ENCODE data around the gene B3GALT6. TPM values are rescaled to one million over a fixed set of nuclear protein-coding genes. Genes with fewer than 3 reads are reported as not detected.

Gene B3GALT6
- total RNA-seq, 6 experiments from 2014 or later: 24.5 to 35.7 (median 25.8) TPM

DNA sequence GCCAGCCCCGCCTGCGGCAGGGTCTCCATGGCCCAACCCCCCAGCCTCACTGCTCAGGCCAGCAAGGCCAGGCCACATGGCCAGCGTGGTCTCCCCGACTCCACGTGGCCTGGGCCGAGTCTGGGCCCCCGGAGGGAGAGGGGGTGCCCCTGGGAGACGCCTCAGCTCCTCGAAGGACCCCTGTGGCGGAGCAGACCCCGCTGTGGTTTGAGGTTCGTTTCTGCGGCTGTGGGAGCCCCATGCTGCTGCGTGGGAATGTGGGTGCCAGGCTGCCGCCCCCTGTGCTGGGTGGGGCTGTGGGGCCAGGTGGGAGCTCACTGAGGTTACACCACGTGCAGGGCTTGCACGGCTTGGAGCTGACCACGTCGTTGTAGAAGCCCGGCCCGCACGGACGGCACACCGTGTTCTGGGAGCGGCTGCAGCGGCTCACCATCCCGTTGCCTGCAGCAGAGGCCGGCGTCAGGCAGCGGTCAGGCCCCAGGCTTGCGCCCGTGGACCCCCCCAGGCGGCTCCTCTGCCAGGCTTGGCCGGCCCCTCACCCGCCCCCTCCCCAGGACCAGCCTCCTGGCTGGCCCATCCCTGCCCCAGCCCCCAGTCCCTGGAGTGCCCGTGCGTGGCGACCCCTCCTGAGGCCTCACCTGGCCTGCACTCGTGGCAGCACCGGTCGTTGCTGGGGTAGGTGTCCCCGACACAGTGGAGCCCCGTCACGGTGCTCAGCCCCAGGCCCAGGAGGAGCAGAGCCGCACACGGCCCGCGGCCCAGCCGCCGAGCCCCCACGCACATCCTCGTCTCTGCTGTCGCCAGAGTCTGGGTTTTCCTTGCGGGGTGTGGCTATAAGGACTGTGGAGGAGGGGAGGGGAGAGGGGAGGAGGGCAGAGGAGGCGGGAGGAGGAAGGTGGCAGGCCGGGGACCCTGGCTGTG is 18.4 kb upstream of the B3GALT6 start, which contains the start of gene TNFRSF4:
Gene TNFRSF4 (minus strand): TSS at position 809 of the 921 bp plus-strand sequence. CDS start 26 bp downstream, at position 783.
- TF ChIP-seq CTCF (IDR thresholded peaks at IDR 0.05): no peak
- Mint-ChIP-seq H3K4me3 (no peak within 1 kb of the TSS), H3K36me3 (ENCODE audit: low read depth) (peaks cover 8% of the 10 kb centered on the region; the same call in 1 of the 2 replicates), H3K9me3 (no peaks in the 10 kb centered on the region), H3K4me1 (ENCODE audit: low read depth) (peaks cover 3% of the 10 kb centered on the region), H3K27me3 (ENCODE audit: insufficient read depth) (0 out of 2 replicates have a peak, but pooled peaks cover 1% of the 10 kb centered on the region), H3K27ac (no peak within 1 kb of the TSS)
- no peak for DNase-seq

DNA sequence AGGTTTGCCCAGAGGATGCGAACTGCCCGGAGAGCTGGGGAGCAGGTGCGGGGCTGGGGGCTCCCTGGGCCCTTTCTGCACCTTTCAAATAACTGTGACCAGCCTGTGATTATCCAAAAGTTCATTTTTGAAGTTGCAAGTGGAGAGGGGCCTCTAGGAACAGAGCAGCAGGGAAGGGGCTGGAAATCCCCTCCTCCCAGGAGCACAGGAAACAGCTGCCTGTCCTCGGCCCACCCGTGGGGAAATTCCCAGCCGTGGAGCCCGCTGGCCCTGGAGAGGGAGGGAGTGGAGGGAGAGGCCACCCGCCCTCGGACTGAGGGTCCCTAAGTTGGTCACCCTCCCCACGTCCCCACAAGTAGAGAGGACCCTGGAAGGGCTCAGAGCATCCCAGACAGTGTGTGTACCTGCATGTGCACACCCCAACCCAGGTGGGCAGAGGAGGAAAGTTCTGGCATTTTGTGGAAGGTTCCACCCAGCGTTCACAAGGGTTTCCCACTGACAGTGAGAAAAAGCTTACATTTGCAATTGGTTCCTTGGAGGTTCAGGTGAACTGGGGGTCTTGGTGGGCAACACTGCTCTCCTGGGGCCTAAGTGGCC is 16.9 kb upstream of the B3GALT6 start:
- Mint-ChIP-seq H3K27me3 (ENCODE audit: insufficient read depth) (0 out of 2 replicates have a peak, but pooled peaks cover 1% of the 10 kb centered on the region), H3K4me3 (no peak overlapping the region), H3K4me1 (ENCODE audit: low read depth) (no peaks in the 10 kb centered on the region), H3K36me3 (ENCODE audit: low read depth) (peaks cover 8% of the 10 kb centered on the region; the same call in 1 of the 2 replicates), H3K27ac (no peak overlapping the region), H3K9me3 (no peaks in the 10 kb centered on the region)
- TF ChIP-seq CTCF (IDR thresholded peaks at IDR 0.05): no peak
- DNase-seq: no peak

DNA sequence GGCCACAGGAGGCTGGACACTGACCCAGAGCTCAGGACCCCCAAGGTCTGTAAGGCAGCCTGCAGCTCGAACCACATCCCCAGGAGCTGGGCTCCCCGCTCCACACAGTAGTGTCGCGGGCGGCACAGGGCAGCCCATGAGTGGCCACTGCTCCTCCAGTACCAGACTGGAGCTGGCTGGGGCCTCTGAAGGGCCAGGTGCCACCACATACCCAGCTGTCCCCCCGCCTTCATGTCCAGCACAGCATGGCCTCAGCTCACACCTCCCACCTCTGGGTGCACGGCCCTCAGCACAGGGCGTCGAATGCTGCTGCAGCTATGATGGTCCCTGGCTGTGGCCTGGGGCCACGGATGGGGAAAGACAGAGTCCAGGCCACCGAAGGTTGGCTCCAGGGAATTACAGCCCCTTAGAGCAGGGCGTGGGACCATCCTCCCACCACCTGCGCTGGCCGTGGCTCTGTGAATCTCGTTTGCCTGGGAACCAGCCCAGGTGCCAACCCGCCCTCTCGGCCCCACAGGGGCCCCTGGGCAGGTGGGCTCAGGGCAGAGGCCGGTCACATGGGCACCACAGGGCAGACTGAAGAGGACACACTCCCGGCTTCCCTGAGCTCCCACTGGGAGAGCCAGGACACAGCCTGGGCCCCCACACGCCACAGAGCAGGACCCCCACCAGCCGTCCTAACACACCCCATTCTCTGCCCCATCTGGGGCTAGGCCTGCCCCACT is 16.0 kb upstream of the B3GALT6 start:
- DNase-seq: no peak
- Mint-ChIP-seq H3K9me3 (no peaks in the 10 kb centered on the region), H3K27me3 (ENCODE audit: insufficient read depth) (0 out of 2 replicates have a peak, but pooled peaks cover 1% of the 10 kb centered on the region), H3K4me3 (no peak overlapping the region), H3K36me3 (ENCODE audit: low read depth) (peaks cover 15% of the 10 kb centered on the region), H3K4me1 (ENCODE audit: low read depth) (no peaks in the 10 kb centered on the region), H3K27ac (no peak overlapping the region)
- no peak for TF ChIP-seq CTCF (IDR thresholded peaks at IDR 0.05)

DNA sequence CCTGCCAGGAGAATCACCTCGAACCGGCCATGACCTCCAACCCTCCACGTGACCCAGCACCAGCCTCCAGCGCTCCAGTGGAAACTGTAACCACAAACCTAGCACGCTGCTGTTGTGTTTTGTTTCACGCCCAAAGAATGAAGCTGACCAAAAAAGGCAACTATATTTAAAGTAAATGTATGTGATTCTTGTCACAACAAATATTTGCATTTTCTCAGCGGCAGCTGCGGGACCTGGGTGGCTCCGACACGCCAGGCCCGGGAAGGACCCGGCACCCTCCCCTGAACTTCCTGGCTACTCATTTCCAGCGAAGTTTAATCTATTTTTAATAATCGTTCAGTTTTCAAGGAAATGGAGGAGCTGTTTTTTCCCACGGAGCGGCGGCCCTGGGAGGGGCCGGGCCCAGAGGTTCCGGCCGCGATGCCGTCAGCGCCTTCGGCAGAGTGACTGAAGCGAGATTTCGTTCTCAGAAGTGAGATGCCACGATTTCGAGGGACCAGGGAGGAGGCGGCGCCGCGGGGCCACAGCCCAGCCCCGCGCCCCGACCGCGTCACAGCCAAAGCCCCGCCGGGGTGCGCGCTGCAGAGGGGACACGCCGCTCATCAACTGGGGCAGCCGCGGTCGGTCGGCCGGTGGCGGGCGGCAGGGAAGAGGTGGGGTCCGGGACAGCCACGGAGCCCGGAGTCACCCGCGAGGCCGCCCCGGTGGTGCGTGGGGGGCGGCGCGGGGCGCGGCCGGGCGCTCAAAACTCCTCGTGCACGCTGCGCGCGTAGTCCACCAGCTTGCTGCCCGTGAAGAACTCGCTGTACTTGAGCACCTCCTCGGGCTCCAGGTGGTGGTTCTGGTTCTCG is 15.0 kb upstream of the B3GALT6 start:
- Mint-ChIP-seq H3K27ac (no peak overlapping the region), H3K27me3 (ENCODE audit: insufficient read depth) (0 out of 2 replicates have a peak, but pooled peaks cover 1% of the 10 kb centered on the region), H3K4me1 (ENCODE audit: low read depth) (no peaks in the 10 kb centered on the region), H3K36me3 (ENCODE audit: low read depth) (peaks cover 15% of the 10 kb centered on the region), H3K4me3 (no peak overlapping the region), H3K9me3 (no peaks in the 10 kb centered on the region)
- DNase-seq: no peak
- no peak for TF ChIP-seq CTCF (IDR thresholded peaks at IDR 0.05)

Data from HFFc6 (cell line).